ENCODE data around the gene PRRC2A.

Gene PRRC2A

DNA sequence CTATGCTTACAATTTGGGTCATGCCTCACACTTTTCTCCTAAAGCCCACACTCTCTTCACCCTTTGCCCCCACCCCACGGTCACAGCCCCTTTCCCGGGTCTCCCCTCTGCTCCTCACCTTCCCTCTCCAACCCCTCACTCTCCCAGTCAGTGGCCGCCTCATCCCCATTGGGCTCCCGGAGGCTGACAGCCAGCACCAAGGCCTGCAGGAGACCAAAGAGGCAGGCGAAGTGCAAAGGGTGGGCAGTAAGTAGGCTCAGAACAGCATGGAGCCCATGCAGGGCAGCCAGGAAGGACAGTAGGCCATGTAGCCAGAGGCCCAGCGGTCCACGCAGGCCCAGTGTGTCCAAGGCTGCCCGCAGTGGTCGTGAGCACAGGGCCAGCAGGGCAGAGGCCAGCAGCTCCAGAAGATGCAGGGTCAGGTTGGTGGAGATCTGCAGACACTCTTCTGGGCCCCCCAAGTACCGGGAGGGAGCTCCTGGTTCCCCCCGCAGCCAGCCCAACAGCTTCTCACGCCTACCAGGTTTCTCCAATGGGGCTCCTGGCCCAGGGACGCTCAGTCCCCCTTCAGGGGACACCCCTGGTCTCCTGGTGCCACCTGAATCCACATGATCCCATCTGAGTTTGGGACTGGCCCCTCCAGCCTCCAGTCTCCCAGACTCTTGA lies 38.6 kb downstream of the PRRC2A start:
- TF ChIP-seq, protein P1, sequence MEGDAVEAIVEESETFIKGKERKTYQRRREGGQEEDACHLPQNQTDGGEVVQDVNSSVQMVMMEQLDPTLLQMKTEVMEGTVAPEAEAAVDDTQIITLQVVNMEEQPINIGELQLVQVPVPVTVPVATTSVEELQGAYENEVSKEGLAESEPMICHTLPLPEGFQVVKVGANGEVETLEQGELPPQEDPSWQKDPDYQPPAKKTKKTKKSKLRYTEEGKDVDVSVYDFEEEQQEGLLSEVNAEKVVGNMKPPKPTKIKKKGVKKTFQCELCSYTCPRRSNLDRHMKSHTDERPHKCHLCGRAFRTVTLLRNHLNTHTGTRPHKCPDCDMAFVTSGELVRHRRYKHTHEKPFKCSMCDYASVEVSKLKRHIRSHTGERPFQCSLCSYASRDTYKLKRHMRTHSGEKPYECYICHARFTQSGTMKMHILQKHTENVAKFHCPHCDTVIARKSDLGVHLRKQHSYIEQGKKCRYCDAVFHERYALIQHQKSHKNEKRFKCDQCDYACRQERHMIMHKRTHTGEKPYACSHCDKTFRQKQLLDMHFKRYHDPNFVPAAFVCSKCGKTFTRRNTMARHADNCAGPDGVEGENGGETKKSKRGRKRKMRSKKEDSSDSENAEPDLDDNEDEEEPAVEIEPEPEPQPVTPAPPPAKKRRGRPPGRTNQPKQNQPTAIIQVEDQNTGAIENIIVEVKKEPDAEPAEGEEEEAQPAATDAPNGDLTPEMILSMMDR (IDR thresholded peaks at IDR 0.05; ENCODE audit: control insufficient read depth, extremely low read depth, insufficient read depth), result no peak
- peak overlapping the region; percentile 81 for H3K4me3 ChIP-seq (ENCODE audit: low read depth, low read length)

GRCh38 chr6:31659649-31660380 lies 39.3 kb downstream of the PRRC2A start:
- TF ChIP-seq, protein P1 (IDR thresholded peaks at IDR 0.05; ENCODE audit: control insufficient read depth, extremely low read depth, insufficient read depth), result no peak
- DNase-seq (ENCODE audit: low read depth), result no peak
- peak overlapping the region; percentile 81 for H3K4me3 ChIP-seq (ENCODE audit: low read depth, low read length)

More for the DNA sequence above, 38.6 kb downstream of the PRRC2A start:
- no peak for DNase-seq (ENCODE audit: low read depth)

- DNase-seq (ENCODE audit: low read depth), result no peak
These were observed 40.1 kb downstream of the PRRC2A start, which contains the start of gene C6orf47 for GRCh38 chr6:31660381-31661261. Gene C6orf47 (minus strand): TSS chr6:31660778. CDS start chr6:31659947, 831 bp downstream.

DNA sequence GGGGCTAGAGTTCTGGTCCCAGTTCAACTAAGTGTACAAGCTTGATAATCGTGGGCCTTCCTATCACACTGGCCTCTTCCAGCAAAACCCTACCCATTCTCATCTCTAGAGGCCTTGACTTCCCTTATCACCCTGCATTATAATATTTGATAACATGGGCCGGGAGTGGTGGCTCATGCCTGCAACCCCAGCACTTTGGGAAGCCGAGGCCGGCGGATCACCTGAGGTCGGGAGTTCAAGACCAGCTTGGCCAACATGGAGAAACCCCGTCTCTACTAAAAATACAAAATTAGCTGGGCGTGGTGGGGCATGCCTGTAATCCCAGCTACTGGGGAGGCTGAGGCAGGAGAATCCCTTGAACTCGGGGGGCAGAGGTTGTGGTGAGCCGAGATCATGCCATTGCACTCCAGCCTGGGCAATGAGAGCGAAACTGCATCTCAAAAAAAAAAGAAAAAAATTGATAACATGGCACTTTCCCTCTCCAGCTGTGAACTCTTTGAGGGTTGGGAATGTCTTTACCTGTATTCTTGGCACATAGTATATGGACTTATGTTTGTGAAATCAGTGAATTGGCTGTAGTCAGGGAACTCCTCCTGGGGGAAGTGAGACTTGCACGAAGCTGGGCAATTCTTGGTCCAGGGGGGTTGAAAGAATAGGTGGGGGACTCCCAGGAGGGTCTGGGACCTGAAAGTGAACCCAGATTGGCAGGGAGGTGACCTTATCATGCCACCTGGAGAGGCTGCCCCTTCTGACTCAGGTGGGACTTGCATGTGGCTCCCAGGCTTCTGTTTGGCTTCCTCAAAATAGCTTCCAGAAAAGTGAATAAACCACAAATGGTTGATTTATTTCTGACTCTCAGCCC lies 41.0 kb downstream of the PRRC2A start:
- peak overlapping the region; percentile 81 for H3K4me3 ChIP-seq (ENCODE audit: low read depth, low read length)
- DNase-seq (ENCODE audit: low read depth), result no peak
- TF ChIP-seq, protein P1 (IDR thresholded peaks at IDR 0.05; ENCODE audit: control insufficient read depth, extremely low read depth, insufficient read depth), result no peak

More at GRCh38 chr6:31660381-31661261, 40.1 kb downstream of the PRRC2A start, which contains the start of gene C6orf47:
- TF ChIP-seq, protein P1 (IDR thresholded peaks at IDR 0.05; ENCODE audit: control insufficient read depth, extremely low read depth, insufficient read depth), result no peak
- H3K4me3 ChIP-seq (ENCODE audit: low read depth, low read length), result peak within 1 kb of the TSS; percentile 81

DNA sequence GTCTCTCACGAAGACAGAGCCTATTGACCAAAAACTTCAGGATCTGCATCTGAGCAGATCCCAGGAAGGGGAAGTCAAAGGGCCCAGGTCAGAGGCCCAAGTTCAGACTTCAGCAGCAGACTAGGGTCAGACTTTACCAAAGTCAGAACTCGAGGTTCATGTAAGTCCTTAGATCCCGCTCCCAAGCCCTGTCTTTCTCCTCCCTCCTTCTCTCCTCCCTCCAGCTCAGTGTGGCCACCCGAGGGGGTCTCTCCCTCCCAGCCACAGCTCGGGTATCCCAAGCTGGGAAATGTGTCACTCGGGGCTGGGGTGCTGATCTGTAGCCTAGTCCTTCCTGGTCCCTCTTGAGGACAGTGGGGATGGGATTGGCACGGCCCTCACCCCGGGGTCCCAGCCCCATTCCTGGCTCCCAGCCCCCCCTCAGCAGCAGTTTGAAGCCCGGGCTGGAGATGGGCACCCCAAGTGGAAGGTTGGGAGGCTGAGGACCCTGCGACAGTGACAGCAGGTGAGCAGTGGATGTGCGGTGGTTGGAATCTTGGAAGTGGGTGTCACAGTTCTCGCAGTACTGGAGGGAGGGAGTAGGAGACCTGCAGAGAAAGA lies 41.7 kb downstream of the PRRC2A start:
- H3K4me3 ChIP-seq (ENCODE audit: low read depth, low read length), result no peak overlapping the region
- TF ChIP-seq, protein P1 (IDR thresholded peaks at IDR 0.05; ENCODE audit: control insufficient read depth, extremely low read depth, insufficient read depth), result no peak
- DNase-seq (ENCODE audit: low read depth), result no peak

Data from LNCaP clone FGC (cell line).